HepG2 (cell line): ENCODE data around the gene DCAF15. TPM values are rescaled to one million over a fixed set of nuclear protein-coding genes. Genes with fewer than 3 reads are reported as not detected.
A peak's percentile ranks its signal among the peaks of the same experiment; 100 is the strongest.

Source experiments
- BCL6 ChIP-seq: IDR thresholded peaks from 2 replicates; pipeline ENCODE4 v1.6.1; 2016; ENCODE audit warnings: missing genetic modification reagents, missing compliant biosample characterization
- CEBPG ChIP-seq: IDR thresholded peaks from 2 replicates; pipeline ENCODE4 v1.6.1; 2016
- DNMT1 ChIP-seq: sonication (generic); formaldehyde crosslinking; IDR thresholded peaks from 2 replicates; pipeline ENCODE4 v1.5.1; 2020; ENCODE audit warnings: mild to moderate bottlenecking, missing genetic modification reagents
- ELF4 ChIP-seq: sonication (generic); formaldehyde crosslinking; IDR thresholded peaks from 2 replicates; pipeline ENCODE4 v1.5.0; 2020; ENCODE audit warnings: missing genetic modification reagents, mild to moderate bottlenecking, moderate library complexity, borderline replicate concordance
- HMG20A ChIP-seq: IDR thresholded peaks from 2 replicates; pipeline ENCODE4 v1.6.1; 2016; ENCODE audit warnings: borderline replicate concordance
- MAFK ChIP-seq, 2 experiments: IDR thresholded peaks in 1 of 2; conservative IDR thresholded peaks in 1 of 2; 2 replicates each; pipeline ENCODE4 v1.6.1; 2011; ENCODE audit warnings: improper control_type of control experiment in 2 of 2, low read length in 2 of 2
- RELA ChIP-seq: sonication (generic); formaldehyde crosslinking; IDR thresholded peaks from 2 replicates; pipeline ENCODE4 v1.4.0; 2020; ENCODE audit warnings: missing genetic modification reagents
- YY1 ChIP-seq: IDR thresholded peaks from 2 replicates; pipeline ENCODE4 v1.6.1; 2011; ENCODE audit warnings: low read length, low read depth, moderate library complexity, mild to moderate bottlenecking; ENCODE audit not compliant: insufficient read depth, insufficient replicate concordance
- ZNF256 ChIP-seq: sonication (generic); formaldehyde crosslinking; conservative IDR thresholded peaks from 2 replicates; pipeline ENCODE4 v1.4.0; 2020; ENCODE audit warnings: missing genetic modification reagents
- ZNF3 ChIP-seq: IDR thresholded peaks from 2 replicates; pipeline ENCODE4 v1.7.0; 2017; ENCODE audit warnings: inconsistent platforms
- ZNF614 ChIP-seq: IDR thresholded peaks from 2 replicates; pipeline ENCODE4 v1.6.1; 2018; ENCODE audit warnings: missing biosample characterization, missing genetic modification reagents, inconsistent platforms, borderline replicate concordance
- ZSCAN30 ChIP-seq: sonication (generic); formaldehyde crosslinking; IDR thresholded peaks from 2 replicates; pipeline ENCODE4 v1.5.0; 2020; ENCODE audit warnings: mild to moderate bottlenecking, missing genetic modification reagents
- polyA plus RNA-seq, 8 experiments: library from polyadenylated mRNA; depleted of rRNA in 3 of 8; stranded (reverse) in 7 of 8; unstranded in 1 of 8; fragments of >200 nt; fragmentation: Illumina TruSeq in 4 of 8; extraction: Trizol in 4 of 8; gene quantifications; 2 replicates each; pipeline versions ENCODE4 v1.2.1 to v1.2.3, GENCODE V29; 2011 to 2016; ENCODE audit warnings: low read depth in 4 of 8, missing spikeins in 1 of 8, mixed read lengths in 1 of 8; ENCODE audit not compliant: insufficient read depth in 1 of 8
- total RNA-seq, 5 experiments: library from RNA; depleted of rRNA; stranded (reverse); fragments of >200 nt; fragmentation: Illumina TruSeq; extraction: Trizol; gene quantifications; 2 replicates each; pipeline ENCODE4 v1.2.3, GENCODE V29; 2016; ENCODE audit warnings: low read depth in 1 of 5
- TF ChIP-seq, protein P1 (sequence below): sonication (generic); formaldehyde crosslinking; IDR thresholded peaks from 2 replicates; pipeline ENCODE4 v1.5.0; 2020; ENCODE audit warnings: mild to moderate bottlenecking, missing genetic modification reagents
- TF ChIP-seq, protein P2 (sequence below): IDR thresholded peaks from 2 replicates; pipeline ENCODE4 v1.6.1; 2016; ENCODE audit warnings: low read depth
- TF ChIP-seq, protein P3 (sequence below): sonication (generic); formaldehyde crosslinking; IDR thresholded peaks from 2 replicates; pipeline ENCODE4 v1.4.0; 2020; ENCODE audit warnings: mild to moderate bottlenecking, missing genetic modification reagents
- TF ChIP-seq, protein P4 (sequence below): sonication (generic); formaldehyde crosslinking; conservative IDR thresholded peaks from 2 replicates; pipeline ENCODE4 v1.4.0; 2020; ENCODE audit warnings: missing genetic modification reagents
- TF ChIP-seq, protein P5 (sequence below): sonication (generic); formaldehyde crosslinking; IDR thresholded peaks from 2 replicates; pipeline ENCODE4 v1.4.0; 2020; ENCODE audit warnings: missing genetic modification reagents
- TF ChIP-seq, protein P6 (sequence below): IDR thresholded peaks from 2 replicates; pipeline ENCODE4 v1.6.1; 2016; ENCODE audit warnings: mild to moderate bottlenecking, missing biosample characterization, missing genetic modification reagents

Gene DCAF15
- total and polyA plus RNA-seq, 2 of the 13 experiments (the other 11 are each of a cell fraction or from before 2014, with no cell fraction given), result 13.6 to 14.0 TPM

DNA sequence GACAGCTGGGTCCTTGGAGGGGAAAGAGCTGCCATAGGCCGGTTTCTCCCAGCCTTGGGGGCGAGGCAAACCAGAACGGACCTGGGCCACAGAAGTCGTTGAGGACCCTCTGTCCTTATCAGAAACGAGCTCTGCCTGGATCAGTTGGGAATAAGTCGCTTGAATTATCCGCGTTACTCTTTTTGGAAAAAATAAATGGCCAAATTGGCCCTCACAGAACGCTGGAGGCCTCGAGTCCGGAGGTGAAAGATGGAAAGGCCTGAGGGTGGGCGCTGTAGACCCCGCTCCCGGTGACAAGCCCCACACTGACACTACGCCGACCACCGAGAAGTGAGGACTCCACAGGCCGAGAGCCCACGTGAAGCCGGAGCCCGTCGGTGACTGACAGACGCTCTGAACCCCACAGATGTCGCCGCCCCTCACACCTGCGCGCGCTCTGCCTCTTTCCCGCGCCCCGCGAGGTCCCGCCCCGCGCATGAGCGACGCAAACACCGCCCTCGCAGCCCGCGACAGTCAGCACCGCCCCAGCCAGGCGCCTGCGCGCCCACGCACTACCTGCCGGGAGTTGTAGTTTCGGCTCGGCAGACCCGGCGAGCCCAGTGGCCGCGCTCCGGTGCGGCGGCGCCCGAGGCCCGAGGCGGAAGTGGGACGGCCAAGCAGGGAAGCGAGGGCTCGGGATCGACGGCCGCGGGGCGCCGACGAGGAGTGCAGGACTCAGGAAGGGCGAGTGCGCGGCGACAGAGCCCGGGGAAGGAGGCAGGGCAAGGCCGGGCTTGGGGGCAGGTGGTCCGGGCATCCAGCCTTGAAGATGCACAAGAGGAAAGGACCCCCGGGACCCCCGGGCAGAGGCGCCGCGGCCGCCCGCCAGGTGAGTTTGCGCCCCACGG is 46.4 kb upstream of the DCAF15 start, which contains the start of the genes BRME1 and CC2D1A (continued):
- TF ChIP-seq, protein P1, sequence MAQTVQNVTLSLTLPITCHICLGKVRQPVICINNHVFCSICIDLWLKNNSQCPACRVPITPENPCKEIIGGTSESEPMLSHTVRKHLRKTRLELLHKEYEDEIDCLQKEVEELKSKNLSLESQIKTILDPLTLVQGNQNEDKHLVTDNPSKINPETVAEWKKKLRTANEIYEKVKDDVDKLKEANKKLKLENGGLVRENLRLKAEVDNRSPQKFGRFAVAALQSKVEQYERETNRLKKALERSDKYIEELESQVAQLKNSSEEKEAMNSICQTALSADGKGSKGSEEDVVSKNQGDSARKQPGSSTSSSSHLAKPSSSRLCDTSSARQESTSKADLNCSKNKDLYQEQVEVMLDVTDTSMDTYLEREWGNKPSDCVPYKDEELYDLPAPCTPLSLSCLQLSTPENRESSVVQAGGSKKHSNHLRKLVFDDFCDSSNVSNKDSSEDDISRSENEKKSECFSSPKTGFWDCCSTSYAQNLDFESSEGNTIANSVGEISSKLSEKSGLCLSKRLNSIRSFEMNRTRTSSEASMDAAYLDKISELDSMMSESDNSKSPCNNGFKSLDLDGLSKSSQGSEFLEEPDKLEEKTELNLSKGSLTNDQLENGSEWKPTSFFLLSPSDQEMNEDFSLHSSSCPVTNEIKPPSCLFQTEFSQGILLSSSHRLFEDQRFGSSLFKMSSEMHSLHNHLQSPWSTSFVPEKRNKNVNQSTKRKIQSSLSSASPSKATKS, result no peak
- TF ChIP-seq ZNF256 (no peak; the same call in 1 of the 2 replicates), ZSCAN30 (CRISPR knock-in tag) (no peak), MAFK (conservative IDR thresholded peaks at IDR 0.05 in 1 of 2, IDR thresholded peaks at IDR 0.05 in 1 of 2; ENCODE audit: low read length in 2 of 2) (no peak), BCL6 (CRISPR knock-in tag) (peak; percentile 9; the same call in 1 of the 2 replicates), CEBPG (peak; percentile 12; the same call in 1 of the 2 replicates), YY1 (peak; percentile 74), HMG20A (CRISPR knock-in tag) (no peak), RELA (CRISPR knock-in tag) (0 out of 2 replicates have a peak, but pooled peaks have one; percentile 42), DNMT1 (CRISPR knock-in tag) (no peak), ZNF3 (CRISPR knock-in tag) (no peak), ELF4 (CRISPR knock-in tag) (peak; percentile 62; the same call in 1 of the 2 replicates), ZNF614 (CRISPR knock-in tag) (peak; percentile 83; the same call in 1 of the 2 replicates)
- TF ChIP-seq, protein P2, sequence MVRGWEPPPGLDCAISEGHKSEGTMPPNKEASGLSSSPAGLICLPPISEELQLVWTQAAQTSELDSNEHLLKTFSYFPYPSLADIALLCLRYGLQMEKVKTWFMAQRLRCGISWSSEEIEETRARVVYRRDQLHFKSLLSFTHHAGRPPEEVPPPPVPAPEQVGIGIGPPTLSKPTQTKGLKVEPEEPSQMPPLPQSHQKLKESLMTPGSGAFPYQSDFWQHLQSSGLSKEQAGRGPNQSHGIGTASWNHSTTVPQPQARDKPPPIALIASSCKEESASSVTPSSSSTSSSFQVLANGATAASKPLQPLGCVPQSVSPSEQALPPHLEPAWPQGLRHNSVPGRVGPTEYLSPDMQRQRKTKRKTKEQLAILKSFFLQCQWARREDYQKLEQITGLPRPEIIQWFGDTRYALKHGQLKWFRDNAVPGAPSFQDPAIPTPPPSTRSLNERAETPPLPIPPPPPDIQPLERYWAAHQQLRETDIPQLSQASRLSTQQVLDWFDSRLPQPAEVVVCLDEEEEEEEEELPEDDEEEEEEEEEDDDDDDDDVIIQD, result no peak
- TF ChIP-seq, protein P3, sequence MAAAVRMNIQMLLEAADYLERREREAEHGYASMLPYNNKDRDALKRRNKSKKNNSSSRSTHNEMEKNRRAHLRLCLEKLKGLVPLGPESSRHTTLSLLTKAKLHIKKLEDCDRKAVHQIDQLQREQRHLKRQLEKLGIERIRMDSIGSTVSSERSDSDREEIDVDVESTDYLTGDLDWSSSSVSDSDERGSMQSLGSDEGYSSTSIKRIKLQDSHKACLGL (CRISPR knock-in tag), result peak; percentile 92
- TF ChIP-seq, protein P4, sequence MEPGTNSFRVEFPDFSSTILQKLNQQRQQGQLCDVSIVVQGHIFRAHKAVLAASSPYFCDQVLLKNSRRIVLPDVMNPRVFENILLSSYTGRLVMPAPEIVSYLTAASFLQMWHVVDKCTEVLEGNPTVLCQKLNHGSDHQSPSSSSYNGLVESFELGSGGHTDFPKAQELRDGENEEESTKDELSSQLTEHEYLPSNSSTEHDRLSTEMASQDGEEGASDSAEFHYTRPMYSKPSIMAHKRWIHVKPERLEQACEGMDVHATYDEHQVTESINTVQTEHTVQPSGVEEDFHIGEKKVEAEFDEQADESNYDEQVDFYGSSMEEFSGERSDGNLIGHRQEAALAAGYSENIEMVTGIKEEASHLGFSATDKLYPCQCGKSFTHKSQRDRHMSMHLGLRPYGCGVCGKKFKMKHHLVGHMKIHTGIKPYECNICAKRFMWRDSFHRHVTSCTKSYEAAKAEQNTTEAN (CRISPR knock-in tag), result peak; percentile 69; the same call in 1 of the 2 replicates
- TF ChIP-seq, protein P5, sequence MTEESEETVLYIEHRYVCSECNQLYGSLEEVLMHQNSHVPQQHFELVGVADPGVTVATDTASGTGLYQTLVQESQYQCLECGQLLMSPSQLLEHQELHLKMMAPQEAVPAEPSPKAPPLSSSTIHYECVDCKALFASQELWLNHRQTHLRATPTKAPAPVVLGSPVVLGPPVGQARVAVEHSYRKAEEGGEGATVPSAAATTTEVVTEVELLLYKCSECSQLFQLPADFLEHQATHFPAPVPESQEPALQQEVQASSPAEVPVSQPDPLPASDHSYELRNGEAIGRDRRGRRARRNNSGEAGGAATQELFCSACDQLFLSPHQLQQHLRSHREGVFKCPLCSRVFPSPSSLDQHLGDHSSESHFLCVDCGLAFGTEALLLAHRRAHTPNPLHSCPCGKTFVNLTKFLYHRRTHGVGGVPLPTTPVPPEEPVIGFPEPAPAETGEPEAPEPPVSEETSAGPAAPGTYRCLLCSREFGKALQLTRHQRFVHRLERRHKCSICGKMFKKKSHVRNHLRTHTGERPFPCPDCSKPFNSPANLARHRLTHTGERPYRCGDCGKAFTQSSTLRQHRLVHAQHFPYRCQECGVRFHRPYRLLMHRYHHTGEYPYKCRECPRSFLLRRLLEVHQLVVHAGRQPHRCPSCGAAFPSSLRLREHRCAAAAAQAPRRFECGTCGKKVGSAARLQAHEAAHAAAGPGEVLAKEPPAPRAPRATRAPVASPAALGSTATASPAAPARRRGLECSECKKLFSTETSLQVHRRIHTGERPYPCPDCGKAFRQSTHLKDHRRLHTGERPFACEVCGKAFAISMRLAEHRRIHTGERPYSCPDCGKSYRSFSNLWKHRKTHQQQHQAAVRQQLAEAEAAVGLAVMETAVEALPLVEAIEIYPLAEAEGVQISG (CRISPR knock-in tag), result peak; percentile 96
- TF ChIP-seq, protein P6, sequence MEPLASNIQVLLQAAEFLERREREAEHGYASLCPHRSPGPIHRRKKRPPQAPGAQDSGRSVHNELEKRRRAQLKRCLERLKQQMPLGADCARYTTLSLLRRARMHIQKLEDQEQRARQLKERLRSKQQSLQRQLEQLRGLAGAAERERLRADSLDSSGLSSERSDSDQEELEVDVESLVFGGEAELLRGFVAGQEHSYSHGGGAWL (CRISPR knock-in tag), result peak; percentile 67
